DOHH2 (cell line): ENCODE data around the gene ZCCHC18.
A peak's percentile ranks its signal among the peaks of the same experiment; 100 is the strongest.

Experiments
- CTCF ChIP-seq: fragments of 200-600 bp; sonication (generic); IDR thresholded peaks from one replicate; pipeline ENCODE4 v1.5.1; 2014; ENCODE audit warnings: antibody characterized with exemption, mild to moderate bottlenecking, low read depth, low read length; ENCODE audit not compliant: poor library complexity, severe bottlenecking
- EZH2phosphoT487 ChIP-seq: fragments of 200-600 bp; sonication (generic); IDR thresholded peaks from 2 replicates; pipeline ENCODE4 v1.6.1; 2017; ENCODE audit warnings: borderline replicate concordance, mild to moderate bottlenecking, antibody characterized with exemption, low read length, moderate library complexity, mixed read lengths

GRCh38 chrX:104113222-104113965 lies 1.1 kb downstream of the ZCCHC18 start:
- TF ChIP-seq CTCF, result peak; percentile 58
- no peak for TF ChIP-seq EZH2phosphoT487
